Liver (tissue), 9 donors: ENCODE measurements around the gene ACOT13. TPM values are rescaled to one million over a fixed set of nuclear protein-coding genes. Genes with fewer than 3 reads are reported as not detected.

ENCODE experiments used
- DNase-seq: peaks from one replicate; pipeline ENCODE4 v3.0.0-alpha.2; 2017; ENCODE audit warnings: low spot score
- H3K27ac ChIP-seq, 2 donors: one replicate each; pipeline ENCODE4 v1.7.0; 2013; ENCODE audit warnings: inconsistent platforms in 2 of 2, low read length in 2 of 2, control low read depth in 1 of 2, low read depth in 1 of 2, mild to moderate bottlenecking in 1 of 2
- H3K27me3 ChIP-seq, 4 donors: one replicate each; pipeline versions ENCODE4 v1.6.1 to v1.7.0; 2013; ENCODE audit warnings: low read length in 3 of 4, inconsistent platforms in 1 of 4, mild to moderate bottlenecking in 1 of 4, moderate library complexity in 1 of 4; ENCODE audit not compliant: control insufficient read depth in 4 of 4, insufficient read depth in 4 of 4
- H3K36me3 ChIP-seq, 4 donors: one replicate each; pipeline versions ENCODE4 v1.6.1 to v1.7.0; 2013; ENCODE audit warnings: low read length in 3 of 4, mild to moderate bottlenecking in 3 of 4, low read depth in 1 of 4, moderate library complexity in 1 of 4; ENCODE audit not compliant: control insufficient read depth in 4 of 4, insufficient read depth in 3 of 4
- H3K4me1 ChIP-seq, 4 donors: one replicate each; pipeline versions ENCODE4 v1.6.1 to v1.7.0; 2013; ENCODE audit warnings: low read length in 3 of 4, mild to moderate bottlenecking in 3 of 4, moderate library complexity in 1 of 4; ENCODE audit not compliant: control insufficient read depth in 4 of 4, insufficient read depth in 4 of 4
- H3K4me3 ChIP-seq, 3 donors: one replicate each; pipeline versions ENCODE4 v1.6.1 to v1.7.0; 2013; ENCODE audit warnings: low read length in 3 of 3, control low read depth in 1 of 3, low read depth in 1 of 3, mild to moderate bottlenecking in 1 of 3
- H3K9ac ChIP-seq, 2 donors: one replicate each; pipeline ENCODE4 v1.7.0; 2013; ENCODE audit warnings: low read length in 2 of 2, mild to moderate bottlenecking in 2 of 2, moderate library complexity in 2 of 2, control low read depth in 1 of 2, low read depth in 1 of 2
- H3K9me3 ChIP-seq, 4 donors: one replicate each; pipeline versions ENCODE4 v1.6.1 to v1.7.0; 2013; ENCODE audit warnings: low read length in 3 of 4; ENCODE audit not compliant: control insufficient read depth in 4 of 4
- EGR1 ChIP-seq, 2 donors: IDR thresholded peaks; 2 replicates each; pipeline ENCODE4 v1.6.1; 2016 to 2018; ENCODE audit warnings: antibody characterized with exemption in 2 of 2, low read depth in 2 of 2
- FOXA1 ChIP-seq: IDR thresholded peaks from 2 replicates; pipeline ENCODE4 v1.6.1; 2016; ENCODE audit warnings: antibody characterized with exemption
- FOXA2 ChIP-seq: IDR thresholded peaks from 2 replicates; pipeline ENCODE4 v1.6.1; 2016; ENCODE audit warnings: antibody characterized with exemption
- GABPA ChIP-seq, 2 donors: IDR thresholded peaks in 1 of 2; conservative IDR thresholded peaks in 1 of 2; 2 replicates each; pipeline ENCODE4 v1.6.1; 2016; ENCODE audit warnings: antibody characterized with exemption in 2 of 2, mild to moderate bottlenecking in 1 of 2, moderate library complexity in 1 of 2
- HNF4A ChIP-seq, 2 donors: conservative IDR thresholded peaks; 2 replicates each; pipeline ENCODE4 v1.6.1; 2016; ENCODE audit warnings: antibody characterized with exemption in 2 of 2, mild to moderate bottlenecking in 2 of 2
- HNF4G ChIP-seq: IDR thresholded peaks from 2 replicates; pipeline ENCODE4 v1.6.1; 2016; ENCODE audit warnings: antibody characterized with exemption
- JUND ChIP-seq, 2 donors: IDR thresholded peaks; 2 replicates each; pipeline ENCODE4 v1.6.1; 2016; ENCODE audit warnings: antibody characterized with exemption in 2 of 2
- NR2F2 ChIP-seq: IDR thresholded peaks from 2 replicates; pipeline ENCODE4 v1.6.1; 2016; ENCODE audit warnings: antibody characterized with exemption
- RAD21 ChIP-seq, 2 donors: IDR thresholded peaks; 2 replicates each; pipeline ENCODE4 v1.6.1; 2016; ENCODE audit warnings: antibody characterized with exemption in 2 of 2, mild to moderate bottlenecking in 2 of 2
- REST ChIP-seq: IDR thresholded peaks from 2 replicates; pipeline ENCODE4 v1.6.1; 2016; ENCODE audit warnings: antibody characterized with exemption, mild to moderate bottlenecking
- RXRA ChIP-seq, 2 donors: IDR thresholded peaks; 2 replicates each; pipeline ENCODE4 v1.6.1; 2017 to 2018; ENCODE audit warnings: antibody characterized with exemption in 2 of 2, mild to moderate bottlenecking in 1 of 2
- SP1 ChIP-seq: IDR thresholded peaks from 2 replicates; pipeline ENCODE4 v1.6.1; 2018; ENCODE audit warnings: antibody characterized with exemption, mild to moderate bottlenecking
- TAF1 ChIP-seq: conservative IDR thresholded peaks from 2 replicates; pipeline ENCODE4 v1.6.1; 2016; ENCODE audit warnings: antibody characterized with exemption, mild to moderate bottlenecking
- YY1 ChIP-seq: IDR thresholded peaks from 2 replicates; pipeline ENCODE4 v1.6.1; 2016; ENCODE audit warnings: antibody characterized with exemption, mild to moderate bottlenecking
- WGBS: extraction: QIAGEN DNeasy Blood & Tissue Kit; methylation state at CpG from one replicate; pipeline ENCODE4 v1.1.7; 2013; 5-methylcytosine and 5-hydroxymethylcytosine counted together
- polyA plus RNA-seq, 2 donors: library from polyadenylated mRNA; stranded (reverse) in 1 of 2; unstranded in 1 of 2; fragments of 200-250 nt in 1 of 2; fragments of >200 nt in 1 of 2; fragmentation: Nextera tagmentation in 1 of 2; extraction: Ambion mirVana in 1 of 2; gene quantifications; one replicate each; pipeline versions ENCODE4 v1.2.1 to v1.2.3, GENCODE V29; 2013 to 2015
- total RNA-seq, 2 donors: library from RNA; depleted of rRNA; stranded (reverse); fragments of >200 nt; gene quantifications; one replicate each; pipeline ENCODE4 v1.2.3, GENCODE V29; 2014
- TF ChIP-seq, protein P1 (sequence below): fragments of 150-350 bp; IDR thresholded peaks from 2 replicates; pipeline ENCODE4 v1.5.1; 2017; ENCODE audit warnings: improper control_type of control experiment, low read depth, low read length; ENCODE audit not compliant: missing input control
- TF ChIP-seq, protein P2 (sequence below): IDR thresholded peaks from 2 replicates; pipeline ENCODE4 v1.6.1; 2016; ENCODE audit warnings: antibody characterized with exemption
- TF ChIP-seq, protein P3 (sequence below): IDR thresholded peaks from 2 replicates; pipeline ENCODE4 v1.6.1; 2016; ENCODE audit warnings: antibody characterized with exemption
- TF ChIP-seq, protein P4 (sequence below): IDR thresholded peaks from 2 replicates; pipeline ENCODE4 v1.6.1; 2016; ENCODE audit warnings: antibody characterized with exemption
- donor health status: healthy.
- donor health status: healthy.
- donor health status: healthy.
- donor health status: healthy.
- donor health status: healthy.

Gene ACOT13
- 10 to 100 TPM in 1 of 2 donors, 1 to 10 TPM in 1; 9.9 to 21.8 TPM for total RNA-seq
- 10 to 100 TPM; 20.7 to 90.0 TPM for polyA plus RNA-seq

GRCh38 chr6:24666641-24667377 lies at the start of gene ACOT13, which contains the start of gene TDP2:
TSS of gene ACOT13 (plus strand) at chr6:24667077. CDS start at chr6:24667264, 187 bp downstream.
TSS of gene TDP2 (minus strand) at chr6:24666899. CDS start at chr6:24666862, 37 bp downstream.
- WGBS = under 1% methylated on average over 62 of the region's 62 CpGs
- H3K4me1 ChIP-seq = peaks cover 9 to 61% (median 40%) of the 10 kb centered on the region in 4 donors

More at GRCh38 chr6:24666641-24667377, at the start of gene ACOT13, which contains the start of gene TDP2:
- H3K9ac ChIP-seq = peak within 1 kb of the TSS; percentile 84 to 96
- peaks cover 0 to 4% (median 0%) of the 10 kb centered on the region in 4 donors for H3K36me3 ChIP-seq
- no peaks in the 10 kb centered on the region for H3K9me3 ChIP-seq
- peak within 1 kb of the TSS; percentile 79 to 91 for H3K27ac ChIP-seq
- no peaks in the 10 kb centered on the region for H3K27me3 ChIP-seq
- peak; percentile 93 for DNase-seq
- H3K4me3 ChIP-seq = peak within 1 kb of the TSS; percentile 54 to 100 (median 98)
- TF ChIP-seq EGR1 (IDR thresholded peaks at IDR 0.05; ENCODE audit: low read depth in 2 of 2) (peak in 1 of 2 donors; percentile 64), RAD21 (IDR thresholded peaks at IDR 0.05) (peak; percentile 37 to 43), YY1 (peak; percentile 98), GABPA (IDR thresholded peaks at IDR 0.05 in 1 of 2, conservative IDR thresholded peaks at IDR 0.05 in 1 of 2) (peak in 1 of 2 donors; percentile 86), RXRA (IDR thresholded peaks at IDR 0.05) (peak; percentile 31 to 43), HNF4A (conservative IDR thresholded peaks at IDR 0.05) (peak; percentile 50 to 83), FOXA2 (no peak), HNF4G (peak; percentile 36), JUND (IDR thresholded peaks at IDR 0.05) (peak; percentile 10 to 48), REST (peak; percentile 84), SP1 (peak; percentile 60), NR2F2 (no peak), FOXA1 (no peak), TAF1 (peak; percentile 73)
- TF ChIP-seq, protein P1, sequence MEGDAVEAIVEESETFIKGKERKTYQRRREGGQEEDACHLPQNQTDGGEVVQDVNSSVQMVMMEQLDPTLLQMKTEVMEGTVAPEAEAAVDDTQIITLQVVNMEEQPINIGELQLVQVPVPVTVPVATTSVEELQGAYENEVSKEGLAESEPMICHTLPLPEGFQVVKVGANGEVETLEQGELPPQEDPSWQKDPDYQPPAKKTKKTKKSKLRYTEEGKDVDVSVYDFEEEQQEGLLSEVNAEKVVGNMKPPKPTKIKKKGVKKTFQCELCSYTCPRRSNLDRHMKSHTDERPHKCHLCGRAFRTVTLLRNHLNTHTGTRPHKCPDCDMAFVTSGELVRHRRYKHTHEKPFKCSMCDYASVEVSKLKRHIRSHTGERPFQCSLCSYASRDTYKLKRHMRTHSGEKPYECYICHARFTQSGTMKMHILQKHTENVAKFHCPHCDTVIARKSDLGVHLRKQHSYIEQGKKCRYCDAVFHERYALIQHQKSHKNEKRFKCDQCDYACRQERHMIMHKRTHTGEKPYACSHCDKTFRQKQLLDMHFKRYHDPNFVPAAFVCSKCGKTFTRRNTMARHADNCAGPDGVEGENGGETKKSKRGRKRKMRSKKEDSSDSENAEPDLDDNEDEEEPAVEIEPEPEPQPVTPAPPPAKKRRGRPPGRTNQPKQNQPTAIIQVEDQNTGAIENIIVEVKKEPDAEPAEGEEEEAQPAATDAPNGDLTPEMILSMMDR = peak; percentile 36
- TF ChIP-seq, protein P2, sequence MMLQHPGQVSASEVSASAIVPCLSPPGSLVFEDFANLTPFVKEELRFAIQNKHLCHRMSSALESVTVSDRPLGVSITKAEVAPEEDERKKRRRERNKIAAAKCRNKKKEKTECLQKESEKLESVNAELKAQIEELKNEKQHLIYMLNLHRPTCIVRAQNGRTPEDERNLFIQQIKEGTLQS = no peak
- TF ChIP-seq, protein P3, sequence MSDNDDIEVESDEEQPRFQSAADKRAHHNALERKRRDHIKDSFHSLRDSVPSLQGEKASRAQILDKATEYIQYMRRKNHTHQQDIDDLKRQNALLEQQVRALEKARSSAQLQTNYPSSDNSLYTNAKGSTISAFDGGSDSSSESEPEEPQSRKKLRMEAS = peak; percentile 49
- TF ChIP-seq, protein P4, sequence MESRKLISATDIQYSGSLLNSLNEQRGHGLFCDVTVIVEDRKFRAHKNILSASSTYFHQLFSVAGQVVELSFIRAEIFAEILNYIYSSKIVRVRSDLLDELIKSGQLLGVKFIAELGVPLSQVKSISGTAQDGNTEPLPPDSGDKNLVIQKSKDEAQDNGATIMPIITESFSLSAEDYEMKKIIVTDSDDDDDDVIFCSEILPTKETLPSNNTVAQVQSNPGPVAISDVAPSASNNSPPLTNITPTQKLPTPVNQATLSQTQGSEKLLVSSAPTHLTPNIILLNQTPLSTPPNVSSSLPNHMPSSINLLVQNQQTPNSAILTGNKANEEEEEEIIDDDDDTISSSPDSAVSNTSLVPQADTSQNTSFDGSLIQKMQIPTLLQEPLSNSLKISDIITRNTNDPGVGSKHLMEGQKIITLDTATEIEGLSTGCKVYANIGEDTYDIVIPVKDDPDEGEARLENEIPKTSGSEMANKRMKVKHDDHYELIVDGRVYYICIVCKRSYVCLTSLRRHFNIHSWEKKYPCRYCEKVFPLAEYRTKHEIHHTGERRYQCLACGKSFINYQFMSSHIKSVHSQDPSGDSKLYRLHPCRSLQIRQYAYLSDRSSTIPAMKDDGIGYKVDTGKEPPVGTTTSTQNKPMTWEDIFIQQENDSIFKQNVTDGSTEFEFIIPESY = no peak
